ENCODE results near the gene INSYN1. TPM values are rescaled to one million over a fixed set of nuclear protein-coding genes. Genes with fewer than 3 reads are reported as not detected.

The INSYN1 gene
- total and polyA plus RNA-seq, 2 experiments from 2014 or later, result 0.11 to 10.4 TPM

- Histone ChIP-seq H3K9me2 (ENCODE audit: insufficient read depth) (no peaks in the 10 kb centered on the region), H3K9me3 (ENCODE audit: low read depth) (no peaks in the 10 kb centered on the region), H3K9ac (no peak overlapping the region), H3K27ac (no peak overlapping the region), H3K36me3 (ENCODE audit: low read depth) (no peaks in the 10 kb centered on the region), H3K79me2 (ENCODE audit: insufficient read depth) (no peaks in the 10 kb centered on the region), H4K20me1 (ENCODE audit: insufficient read depth) (no peaks in the 10 kb centered on the region), H2AFZ (no peak overlapping the region), H3K27me3 (replicated peaks; ENCODE audit: insufficient read depth) (peaks cover 32% of the 10 kb centered on the region; the same call in 1 of the 2 replicates), H3K4me1 (ENCODE audit: insufficient read depth) (no peaks in the 10 kb centered on the region), H3F3A (ENCODE audit: insufficient read depth) (no peaks in the 10 kb centered on the region), H3K4me3 (no peak overlapping the region), H3K4me2 (ENCODE audit: unreplicated experiment) (no peak overlapping the region)
- 20 to 32% methylated on average over 9 of the region's 9 CpGs for WGBS, 2 experiments (ENCODE audit: low coverage in 1 of 2, low lambda C conversion rate in 2 of 2, missing lambda C conversion rate in 2 of 2)
- no peak for TF ChIP-seq EZH2 (IDR thresholded peaks at IDR 0.05; ENCODE audit: insufficient read depth, poor library complexity, severe bottlenecking)
- TF ChIP-seq EZH2phosphoT487 (IDR thresholded peaks at IDR 0.05; ENCODE audit: insufficient read depth, low read depth), result no peak
- no peak for DNase-seq
- in situ Hi-C loops (cut with MboI), result no loop called here
Observed at GRCh38 chr15:73767806-73768501, 14.8 kb upstream of the INSYN1 start.

- 53 to 56% methylated on average over 1 of the region's 1 CpG for WGBS, 2 experiments (ENCODE audit: low coverage in 1 of 2, low lambda C conversion rate in 2 of 2, missing lambda C conversion rate in 2 of 2)
- DNase-seq, result no peak
- no peaks in the 10 kb centered on the region for H3K79me2 ChIP-seq (ENCODE audit: insufficient read depth)
Observed at GRCh38 chr15:73766598-73766997, 13.4 kb upstream of the INSYN1 start.

GRCh38 chr15:73765778-73766177 lies 12.6 kb upstream of the INSYN1 start:
- TF ChIP-seq EZH2 (IDR thresholded peaks at IDR 0.05; ENCODE audit: insufficient read depth, poor library complexity, severe bottlenecking) (no peak), EZH2phosphoT487 (IDR thresholded peaks at IDR 0.05; ENCODE audit: insufficient read depth, low read depth) (no peak)
- Histone ChIP-seq H3K9ac (no peak overlapping the region), H3F3A (ENCODE audit: insufficient read depth) (0 out of 2 replicates have a peak, but pooled peaks cover 3% of the 10 kb centered on the region), H4K20me1 (ENCODE audit: insufficient read depth) (no peaks in the 10 kb centered on the region), H3K79me2 (ENCODE audit: insufficient read depth) (no peaks in the 10 kb centered on the region), H3K27me3 (replicated peaks; ENCODE audit: insufficient read depth) (peaks cover 50% of the 10 kb centered on the region), H3K27ac (no peak overlapping the region), H3K4me3 (no peak overlapping the region), H3K9me2 (ENCODE audit: insufficient read depth) (no peaks in the 10 kb centered on the region), H3K36me3 (ENCODE audit: low read depth) (no peaks in the 10 kb centered on the region), H3K4me2 (ENCODE audit: unreplicated experiment) (no peak overlapping the region), H3K9me3 (ENCODE audit: low read depth) (no peaks in the 10 kb centered on the region), H3K4me1 (ENCODE audit: insufficient read depth) (no peaks in the 10 kb centered on the region), H2AFZ (no peak overlapping the region)
- in situ Hi-C loops (cut with MboI), result no loop called here
- no peak for DNase-seq
- 18 to 19% methylated on average over 1 of the region's 1 CpG for WGBS, 2 experiments (ENCODE audit: low coverage in 1 of 2, low lambda C conversion rate in 2 of 2, missing lambda C conversion rate in 2 of 2)

More at GRCh38 chr15:73766598-73766997, 13.4 kb upstream of the INSYN1 start:
- TF ChIP-seq EZH2phosphoT487 (IDR thresholded peaks at IDR 0.05; ENCODE audit: insufficient read depth, low read depth), result no peak
- no peak for TF ChIP-seq EZH2 (IDR thresholded peaks at IDR 0.05; ENCODE audit: insufficient read depth, poor library complexity, severe bottlenecking)
- Histone ChIP-seq H3K36me3 (ENCODE audit: low read depth) (no peaks in the 10 kb centered on the region), H3K9me2 (ENCODE audit: insufficient read depth) (no peaks in the 10 kb centered on the region), H3F3A (ENCODE audit: insufficient read depth) (no peaks in the 10 kb centered on the region), H3K9ac (no peak overlapping the region), H3K9me3 (ENCODE audit: low read depth) (no peaks in the 10 kb centered on the region), H3K27ac (no peak overlapping the region), H3K4me3 (no peak overlapping the region), H4K20me1 (ENCODE audit: insufficient read depth) (no peaks in the 10 kb centered on the region), H3K4me1 (ENCODE audit: insufficient read depth) (no peaks in the 10 kb centered on the region), H2AFZ (no peak overlapping the region), H3K27me3 (replicated peaks; ENCODE audit: insufficient read depth) (peaks cover 44% of the 10 kb centered on the region; the same call in 1 of the 2 replicates), H3K4me2 (ENCODE audit: unreplicated experiment) (no peak overlapping the region)
- in situ Hi-C loops (cut with MboI), result no loop called here

GRCh38 chr15:73763931-73764330 lies 10.8 kb upstream of the INSYN1 start:
- Histone ChIP-seq H3K36me3 (ENCODE audit: low read depth) (no peaks in the 10 kb centered on the region), H4K20me1 (ENCODE audit: insufficient read depth) (no peaks in the 10 kb centered on the region), H2AFZ (no peak overlapping the region), H3F3A (ENCODE audit: insufficient read depth) (0 out of 2 replicates have a peak, but pooled peaks cover 4% of the 10 kb centered on the region), H3K79me2 (ENCODE audit: insufficient read depth) (no peaks in the 10 kb centered on the region), H3K9me3 (ENCODE audit: low read depth) (no peaks in the 10 kb centered on the region), H3K9ac (no peak overlapping the region), H3K27me3 (replicated peaks; ENCODE audit: insufficient read depth) (peaks cover 62% of the 10 kb centered on the region), H3K4me1 (ENCODE audit: insufficient read depth) (no peaks in the 10 kb centered on the region), H3K27ac (no peak overlapping the region), H3K4me3 (no peak overlapping the region), H3K4me2 (ENCODE audit: unreplicated experiment) (no peak overlapping the region), H3K9me2 (ENCODE audit: insufficient read depth) (no peaks in the 10 kb centered on the region)
- 41 to 43% methylated on average over 3 of the region's 3 CpGs for WGBS, 2 experiments (ENCODE audit: low coverage in 1 of 2, low lambda C conversion rate in 2 of 2, missing lambda C conversion rate in 2 of 2)
- DNase-seq, result no peak
- TF ChIP-seq EZH2phosphoT487 (IDR thresholded peaks at IDR 0.05; ENCODE audit: insufficient read depth, low read depth) (no peak), EZH2 (IDR thresholded peaks at IDR 0.05; ENCODE audit: insufficient read depth, poor library complexity, severe bottlenecking) (no peak)
- in situ Hi-C loops (cut with MboI), result no loop called here
